Embryonic facial prominence (tissue), 1 donor: ENCODE results near the gene ANXA6.
A peak's percentile ranks its signal among the peaks of the same experiment; 100 is the strongest.
"Not testable (repeated sequence)": the region's sequence is repeated elsewhere in the genome, so short reads cannot be mapped to it uniquely, and the experiment has no call there.

Experiments
- DNase-seq: peaks from one replicate; pipeline ENCODE4 v3.0.0-alpha.2; 2016; ENCODE audit errors: extremely low spot score

ANXA6 gene

GRCh38 chr5:151157426-151158286, at the start of gene ANXA6:
Gene ANXA6, minus strand, starts transcription at chr5:151157779. Its CDS starts 9,878 bp downstream, at chr5:151147901.
- peak; percentile 59 for DNase-seq

GRCh38 chr5:151205411-151205810, 47.8 kb upstream of the ANXA6 start:
- no peak for DNase-seq

GRCh38 chr5:151204051-151204450, 46.5 kb upstream of the ANXA6 start:
- no peak for DNase-seq

GRCh38 chr5:151202381-151203139, 45.0 kb upstream of the ANXA6 start:
- no peak for DNase-seq

GRCh38 chr5:151200913-151201595, 43.5 kb upstream of the ANXA6 start:
- DNase-seq, result no peak

- DNase-seq, result no peak
Measured at GRCh38 chr5:151199581-151200185, 42.1 kb upstream of the ANXA6 start.

GRCh38 chr5:151198861-151199260, 41.3 kb upstream of the ANXA6 start:
- DNase-seq, result no peak

GRCh38 chr5:151197291-151197600, 39.7 kb upstream of the ANXA6 start:
- not testable (repeated sequence) for DNase-seq

- DNase-seq, result no peak
Measured at GRCh38 chr5:151196556-151197290, 39.1 kb upstream of the ANXA6 start.

- no peak for DNase-seq
Measured at GRCh38 chr5:151195622-151196021, 38.0 kb upstream of the ANXA6 start.

GRCh38 chr5:151192626-151193025, 35.0 kb upstream of the ANXA6 start:
- no peak for DNase-seq

- DNase-seq, result no peak
Measured at GRCh38 chr5:151191661-151192060, 34.1 kb upstream of the ANXA6 start.

GRCh38 chr5:151189151-151189550, 31.6 kb upstream of the ANXA6 start:
- DNase-seq, result no peak

GRCh38 chr5:151186538-151186937, 29.0 kb upstream of the ANXA6 start:
- no peak for DNase-seq

GRCh38 chr5:151186052-151186451, 28.5 kb upstream of the ANXA6 start:
- no peak for DNase-seq

- no peak for DNase-seq
Measured at GRCh38 chr5:151184316-151185042, 26.9 kb upstream of the ANXA6 start.

GRCh38 chr5:151183456-151184245, 26.1 kb upstream of the ANXA6 start:
- no peak for DNase-seq

- no peak for DNase-seq
Measured at GRCh38 chr5:151182976-151183375, 25.4 kb upstream of the ANXA6 start.

GRCh38 chr5:151182524-151182900, 24.9 kb upstream of the ANXA6 start:
- DNase-seq, result no peak
